ENCODE results near the gene IRF2BP2. TPM values are rescaled to one million over a fixed set of nuclear protein-coding genes. Genes with fewer than 3 reads are reported as not detected.

Gene IRF2BP2
- total and polyA plus RNA-seq, 10 of the 15 experiments (the other 5 are each of a cell fraction or from before 2014, with no cell fraction given) = 7.5 to 114 (median 52.3) TPM

DNA sequence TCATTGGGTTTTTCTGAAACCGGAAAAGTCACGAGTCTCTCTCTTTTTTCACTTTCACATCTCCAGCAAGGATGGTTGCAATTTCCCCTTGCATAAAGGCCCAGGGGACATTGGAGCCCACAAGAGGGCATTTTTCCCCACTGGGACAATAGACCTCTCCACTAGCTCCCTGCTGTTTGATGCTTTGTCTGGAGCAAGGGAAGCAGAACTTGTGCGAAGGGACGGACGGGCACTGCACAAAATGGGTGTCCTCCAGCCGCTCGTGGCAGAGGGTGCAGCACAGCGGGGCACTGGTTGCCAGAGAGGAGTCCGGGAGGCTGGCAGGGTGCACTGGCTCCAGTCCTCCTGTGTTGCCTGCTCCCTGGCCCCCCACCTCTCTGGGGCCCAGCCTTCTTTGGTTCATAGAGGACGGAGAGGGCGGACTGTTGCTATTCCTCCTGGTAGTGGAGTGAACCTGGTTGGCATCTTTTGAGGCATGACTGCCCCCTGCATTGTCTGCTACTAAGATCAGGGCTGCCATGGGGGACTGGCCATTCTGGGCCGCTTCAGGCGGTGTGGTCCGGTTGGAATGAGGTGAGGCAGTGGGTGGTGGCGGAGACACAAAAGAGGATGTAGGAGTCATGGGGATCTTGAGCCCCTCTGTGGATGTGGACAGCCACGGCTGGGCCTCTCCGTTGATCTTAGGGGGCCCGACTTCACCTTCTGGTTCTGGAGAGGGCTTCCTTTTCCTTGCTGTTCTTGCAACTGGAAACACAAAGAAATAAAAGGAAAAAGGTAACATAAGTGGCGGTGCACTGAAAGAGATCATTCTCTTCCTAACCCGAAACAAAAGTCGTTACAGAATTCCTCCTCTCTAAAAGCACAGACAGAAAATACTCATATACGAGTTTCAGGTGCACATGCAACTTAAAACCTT lies 2.6 kb downstream of the IRF2BP2 start (continued):
- TF ChIP-seq IRF4 (IDR thresholded peaks at IDR 0.05; ENCODE audit: low read depth, low read length) (0 out of 2 replicates have a peak, but pooled peaks have one; percentile 10), NR2C1 (IDR thresholded peaks at IDR 0.05) (no peak), TCF12 (IDR thresholded peaks at IDR 0.05; ENCODE audit: low read depth, low read length) (0 out of 2 replicates have a peak, but pooled peaks have one; percentile 6), EZH2 (IDR thresholded peaks at IDR 0.05; ENCODE audit: borderline replicate concordance, control insufficient read depth, low read depth, low read length) (no peak), SREBF2 (IDR thresholded peaks at IDR 0.05; ENCODE audit: low read length) (no peak), ZBTB40 (IDR thresholded peaks at IDR 0.05; ENCODE audit: borderline replicate concordance) (no peak), EP300 (IDR thresholded peaks at IDR 0.05; ENCODE audit: borderline replicate concordance in 1 of 2, control insufficient read depth in 1 of 2, low read depth in 2 of 2, low read length in 2 of 2) (no peak), NR2C2 (IDR thresholded peaks at IDR 0.05; ENCODE audit: borderline replicate concordance, control insufficient read depth, insufficient read length, low read depth) (no peak), WRNIP1 (IDR thresholded peaks at IDR 0.05; ENCODE audit: borderline replicate concordance, low read depth, low read length) (peak; percentile 40; the same call in 1 of the 2 replicates), CBX3 (IDR thresholded peaks at IDR 0.05; ENCODE audit: borderline replicate concordance, low read depth) (no peak), ELK1 (IDR thresholded peaks at IDR 0.05; ENCODE audit: low read depth, low read length) (no peak), CTCF (IDR thresholded peaks at IDR 0.05 in 2 of 3, conservative IDR thresholded peaks at IDR 0.05 in 1 of 3; ENCODE audit: control insufficient read depth in 2 of 3, extremely low read depth in 1 of 3, insufficient read depth in 1 of 3, low read depth in 3 of 3, low read length in 3 of 3) (peak; percentile 2 to 18 (median 14); a peak in 1 of 6 replicates), TARDBP (IDR thresholded peaks at IDR 0.05; ENCODE audit: borderline replicate concordance) (no peak), NRF1 (conservative IDR thresholded peaks at IDR 0.05; ENCODE audit: low read depth, low read length) (no peak), MTA3 (IDR thresholded peaks at IDR 0.05; ENCODE audit: borderline replicate concordance, low read length) (no peak), POLR2AphosphoS5 (IDR thresholded peaks at IDR 0.05; ENCODE audit: low read length) (peak; percentile 66), RELA (IDR thresholded peaks at IDR 0.05; ENCODE audit: borderline replicate concordance, partially characterized antibody) (no peak), MXI1 (IDR thresholded peaks at IDR 0.05; ENCODE audit: low read depth, low read length) (no peak), SREBF1 (IDR thresholded peaks at IDR 0.05; ENCODE audit: low read length) (no peak), SMAD5 (IDR thresholded peaks at IDR 0.05; ENCODE audit: low read depth) (no peak), CBX5 (IDR thresholded peaks at IDR 0.05; ENCODE audit: low read depth) (no peak), ZNF24 (IDR thresholded peaks at IDR 0.05) (no peak), LARP7 (IDR thresholded peaks at IDR 0.05) (peak; percentile 75), GATAD2B (conservative IDR thresholded peaks at IDR 0.05; ENCODE audit: low read depth) (peak; percentile 44; the same call in 1 of the 2 replicates)
